Breast epithelium (tissue), 4 donors: ENCODE results near the gene SH3BP4. TPM values are rescaled to one million over a fixed set of nuclear protein-coding genes. Genes with fewer than 3 reads are reported as not detected.
A peak's percentile ranks its signal among the peaks of the same experiment; 100 is the strongest.

ENCODE experiments used
- DNase-seq, 2 donors: peaks; one replicate each; pipeline ENCODE4 v3.0.0-alpha.2; 2019; ENCODE audit warnings: low spot score in 2 of 2
- H3K27ac ChIP-seq, 2 donors: fragments of 200-600 bp; sonication (generic) in 1 of 2; one replicate each; pipeline ENCODE4 v1.5.1; 2016 to 2019; ENCODE audit warnings: mild to moderate bottlenecking in 1 of 2
- H3K27me3 ChIP-seq, 2 donors: fragments of 200-600 bp; sonication (generic) in 1 of 2; one replicate each; pipeline versions ENCODE4 v1.5.1 to v1.6.0; 2017 to 2019; ENCODE audit warnings: control low read depth in 1 of 2, mild to moderate bottlenecking in 1 of 2
- H3K36me3 ChIP-seq: fragments of 200-600 bp; one replicate; pipeline ENCODE4 v1.5.1; 2019
- H3K4me1 ChIP-seq, 2 donors: fragments of 200-600 bp; sonication (generic); one replicate each; pipeline ENCODE4 v1.5.1; 2016 to 2019; ENCODE audit warnings: control low read depth in 1 of 2
- H3K4me3 ChIP-seq, 3 donors: fragments of 200-600 bp; sonication (generic); 1 replicate in 2 of 3; 2 replicates in 1 of 3; pipeline ENCODE4 v1.5.1; 2016 to 2019; ENCODE audit warnings: mild to moderate bottlenecking in 3 of 3, moderate library complexity in 2 of 3
- H3K9me3 ChIP-seq, 2 donors: fragments of 200-600 bp; sonication (generic) in 1 of 2; one replicate each; pipeline ENCODE4 v1.5.1; 2016 to 2019; ENCODE audit warnings: control low read depth in 1 of 2
- CTCF ChIP-seq, 3 donors: fragments of 450-650 bp; IDR thresholded peaks; one replicate each; pipeline ENCODE4 v1.5.1; 2016 to 2017; ENCODE audit warnings: antibody characterized with exemption in 3 of 3, mild to moderate bottlenecking in 3 of 3, moderate library complexity in 3 of 3
- POLR2A ChIP-seq: fragments of 450-650 bp; IDR thresholded peaks from one replicate; pipeline ENCODE4 v1.6.1; 2016; ENCODE audit warnings: antibody characterized with exemption, mild to moderate bottlenecking, moderate library complexity
- POLR2AphosphoS5 ChIP-seq, 3 donors: sonication (generic); formaldehyde crosslinking; IDR thresholded peaks; one replicate each; pipeline ENCODE4 v1.6.1; 2017; ENCODE audit warnings: antibody characterized with exemption in 3 of 3
- intact Hi-C: fragments of 100-400 bp; cut with DNase I; formaldehyde crosslinking; loops from one replicate; pipeline ENCODE4 v1.15.1; 2023; ENCODE audit warnings: low total_unique reads
- total RNA-seq, 3 donors: library from RNA; depleted of rRNA; stranded (reverse); fragments of >200 nt; gene quantifications; one replicate each; pipeline ENCODE4 v1.1.0, GENCODE V29; 2016

Gene SH3BP4
- total RNA-seq, 3 donors from 2014 or later, result 28.5 to 73.6 (median 44.2) TPM

GRCh38 chr2:235026649-235027557 is 75.1 kb downstream of the SH3BP4 start:
- peak; percentile 88 to 95 for DNase-seq
- Histone ChIP-seq H3K36me3 (no peaks in the 10 kb centered on the region), H3K27ac (peak overlapping the region; percentile 71 to 79), H3K9me3 (no peaks in the 10 kb centered on the region), H3K27me3 (no peaks in the 10 kb centered on the region), H3K4me3 (peak overlapping the region in 1 of 3 donors; percentile 8), H3K4me1 (peaks cover 0 to 4% of the 10 kb centered on the region in 2 donors)
- intact Hi-C loops, result no loop called here
- TF ChIP-seq POLR2A, result no peak
- TF ChIP-seq CTCF (IDR thresholded peaks at IDR 0.05), result no peak
- TF ChIP-seq POLR2AphosphoS5 (IDR thresholded peaks at IDR 0.05), result no peak

GRCh38 chr2:235027558-235028214 is 75.9 kb downstream of the SH3BP4 start:
- intact Hi-C loops, result no loop called here
- peak overlapping the region; percentile 71 to 79 for H3K27ac ChIP-seq
- TF ChIP-seq POLR2A (no peak), POLR2AphosphoS5 (IDR thresholded peaks at IDR 0.05) (no peak), CTCF (IDR thresholded peaks at IDR 0.05) (no peak)
- no peaks in the 10 kb centered on the region for H3K36me3 ChIP-seq
- no peaks in the 10 kb centered on the region for H3K27me3 ChIP-seq
- no peaks in the 10 kb centered on the region for H3K9me3 ChIP-seq
- DNase-seq, result no peak
- H3K4me1 ChIP-seq, result peaks cover 0 to 4% of the 10 kb centered on the region in 2 donors
- peak overlapping the region in 1 of 3 donors; percentile 8 for H3K4me3 ChIP-seq

GRCh38 chr2:235028646-235029045 is 76.8 kb downstream of the SH3BP4 start:
- TF ChIP-seq CTCF (IDR thresholded peaks at IDR 0.05) (no peak), POLR2A (no peak), POLR2AphosphoS5 (IDR thresholded peaks at IDR 0.05) (no peak)
- no peak for DNase-seq
- H3K9me3 ChIP-seq, result no peaks in the 10 kb centered on the region
- no peaks in the 10 kb centered on the region for H3K36me3 ChIP-seq
- H3K27ac ChIP-seq, result no peak overlapping the region
- H3K4me3 ChIP-seq, result no peak overlapping the region
- H3K4me1 ChIP-seq, result peaks cover 0 to 4% of the 10 kb centered on the region in 2 donors
- intact Hi-C loops, result no loop called here
- H3K27me3 ChIP-seq, result no peaks in the 10 kb centered on the region

GRCh38 chr2:235029054-235029453 is 77.2 kb downstream of the SH3BP4 start:
- Histone ChIP-seq H3K27ac (no peak overlapping the region), H3K27me3 (no peaks in the 10 kb centered on the region), H3K9me3 (no peaks in the 10 kb centered on the region), H3K36me3 (no peaks in the 10 kb centered on the region), H3K4me1 (peaks cover 0 to 4% of the 10 kb centered on the region in 2 donors), H3K4me3 (no peak overlapping the region)
- no peak for TF ChIP-seq POLR2AphosphoS5 (IDR thresholded peaks at IDR 0.05)
- TF ChIP-seq POLR2A, result no peak
- TF ChIP-seq CTCF (IDR thresholded peaks at IDR 0.05), result no peak
- no peak for DNase-seq
- intact Hi-C loops, result no loop called here

GRCh38 chr2:235030126-235030525 is 78.3 kb downstream of the SH3BP4 start:
- Histone ChIP-seq H3K27ac (no peak overlapping the region), H3K4me1 (peaks cover 0 to 4% of the 10 kb centered on the region in 2 donors), H3K27me3 (no peaks in the 10 kb centered on the region), H3K9me3 (no peaks in the 10 kb centered on the region), H3K4me3 (no peak overlapping the region), H3K36me3 (no peaks in the 10 kb centered on the region)
- intact Hi-C loops, result no loop called here
- no peak for DNase-seq
- TF ChIP-seq POLR2A (no peak), POLR2AphosphoS5 (IDR thresholded peaks at IDR 0.05) (no peak), CTCF (IDR thresholded peaks at IDR 0.05) (no peak)
